Umbilical cord (tissue), 2 donors: ENCODE data around the gene MEAF6. TPM values are rescaled to one million over a fixed set of nuclear protein-coding genes. Genes with fewer than 3 reads are reported as not detected.

Experiments
- DNase-seq: peaks from one replicate; pipeline ENCODE4 v3.0.0-alpha.2; 2015; ENCODE audit warnings: low spot score
- total RNA-seq: library from RNA; depleted of rRNA; stranded (reverse); fragments of >200 nt; gene quantifications from one replicate; pipeline ENCODE4 v1.2.3, GENCODE V29; 2014; ENCODE audit warnings: low replicate concordance; ENCODE audit not compliant: insufficient read depth

Gene MEAF6
- total RNA-seq, 1 donor from 2014 or later = 57.8 TPM

GRCh38 chr1:37485902-37486679, 28.5 kb downstream of the MEAF6 start:
- DNase-seq = no peak

- no peak for DNase-seq
These were observed 30.1 kb downstream of the MEAF6 start for GRCh38 chr1:37484325-37485051.

- DNase-seq = no peak
These were observed 30.8 kb downstream of the MEAF6 start for GRCh38 chr1:37483785-37484184.

- no peak for DNase-seq
These were observed 31.5 kb downstream of the MEAF6 start for GRCh38 chr1:37482796-37483744.

DNA sequence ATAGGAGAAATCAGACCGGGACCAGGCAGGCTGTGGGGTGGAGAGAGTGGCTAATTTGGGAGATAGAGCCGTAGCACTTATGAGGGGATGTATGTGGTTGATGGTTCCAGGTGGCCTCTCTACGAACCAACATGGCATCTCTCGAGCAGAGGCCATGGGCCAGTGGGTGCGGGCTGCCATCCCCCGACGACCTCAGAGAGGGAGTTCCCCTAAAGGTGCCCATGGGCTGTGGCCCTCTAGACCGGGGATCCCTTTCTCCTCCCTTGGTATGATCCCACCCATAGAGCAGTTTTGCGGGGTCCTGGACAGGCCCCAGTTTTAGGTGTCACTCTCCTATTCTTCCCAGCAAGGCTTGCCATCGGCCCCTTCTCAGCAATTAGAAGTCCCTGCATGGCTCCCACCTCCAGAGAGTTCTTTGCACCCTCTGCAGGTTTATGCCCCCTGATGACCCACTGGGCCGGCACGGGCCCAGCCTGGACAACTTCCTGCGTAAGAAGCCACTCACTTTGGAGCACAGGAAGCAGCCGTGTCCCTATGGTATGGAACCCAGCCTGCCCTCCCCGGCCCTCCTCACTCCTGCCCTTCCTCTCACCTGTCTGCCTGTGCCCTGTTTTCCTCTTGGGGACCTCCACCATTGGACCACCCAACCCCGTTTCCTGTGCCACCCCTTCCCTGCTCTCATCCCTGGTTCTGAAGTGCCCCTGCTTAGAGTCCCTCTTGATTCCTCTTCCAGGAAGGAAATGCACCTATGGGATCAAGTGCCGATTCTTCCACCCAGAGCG, 32.4 kb downstream of the MEAF6 start:
- DNase-seq = no peak

- DNase-seq = no peak
These were observed 33.1 kb downstream of the MEAF6 start for GRCh38 chr1:37481289-37482003.

GRCh38 chr1:37480581-37481288, 33.8 kb downstream of the MEAF6 start:
- no peak for DNase-seq

DNA sequence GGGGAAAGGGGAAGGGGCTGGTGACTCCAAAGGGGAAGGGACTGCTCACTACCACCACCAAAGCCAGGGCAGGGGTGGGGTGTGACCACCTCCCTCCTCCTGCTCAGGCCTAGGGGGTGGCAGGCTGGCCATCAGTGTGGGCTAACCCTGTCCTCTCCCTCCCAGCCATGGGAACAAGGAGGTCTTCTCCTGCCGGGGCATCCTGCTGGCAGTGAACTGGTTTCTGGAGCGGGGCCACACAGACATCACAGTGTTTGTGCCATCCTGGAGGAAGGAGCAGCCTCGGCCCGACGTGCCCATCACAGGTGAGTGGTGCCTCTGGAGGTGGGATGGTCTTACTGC, 34.5 kb downstream of the MEAF6 start:
- DNase-seq = no peak

GRCh38 chr1:37479255-37480124, 35.1 kb downstream of the MEAF6 start:
- DNase-seq = peak; percentile 49

DNA sequence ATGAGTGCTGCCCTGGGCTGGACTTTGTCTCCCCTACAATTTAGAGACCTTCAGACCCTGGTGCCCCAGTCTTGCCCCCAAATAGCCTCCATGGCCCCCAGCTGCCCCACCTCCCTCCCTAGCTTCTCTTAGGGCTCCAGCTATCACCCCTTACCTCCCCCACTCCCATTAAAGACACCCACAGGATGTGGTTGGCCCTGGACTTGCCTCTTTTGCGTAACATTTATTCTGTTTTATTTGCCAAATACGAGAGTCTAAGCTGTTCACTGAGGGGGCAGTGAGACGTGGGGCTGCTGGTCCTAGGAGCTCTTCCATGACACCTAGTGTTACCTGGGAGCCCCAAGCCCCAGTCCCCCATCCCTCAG, 35.7 kb downstream of the MEAF6 start:
- DNase-seq = no peak

- no peak for DNase-seq
These were observed 36.1 kb downstream of the MEAF6 start for GRCh38 chr1:37478451-37478881.

- no peak for DNase-seq
These were observed 36.6 kb downstream of the MEAF6 start for GRCh38 chr1:37477946-37478345.

GRCh38 chr1:37477198-37477931, 37.2 kb downstream of the MEAF6 start:
- DNase-seq = peak; percentile 31

DNA sequence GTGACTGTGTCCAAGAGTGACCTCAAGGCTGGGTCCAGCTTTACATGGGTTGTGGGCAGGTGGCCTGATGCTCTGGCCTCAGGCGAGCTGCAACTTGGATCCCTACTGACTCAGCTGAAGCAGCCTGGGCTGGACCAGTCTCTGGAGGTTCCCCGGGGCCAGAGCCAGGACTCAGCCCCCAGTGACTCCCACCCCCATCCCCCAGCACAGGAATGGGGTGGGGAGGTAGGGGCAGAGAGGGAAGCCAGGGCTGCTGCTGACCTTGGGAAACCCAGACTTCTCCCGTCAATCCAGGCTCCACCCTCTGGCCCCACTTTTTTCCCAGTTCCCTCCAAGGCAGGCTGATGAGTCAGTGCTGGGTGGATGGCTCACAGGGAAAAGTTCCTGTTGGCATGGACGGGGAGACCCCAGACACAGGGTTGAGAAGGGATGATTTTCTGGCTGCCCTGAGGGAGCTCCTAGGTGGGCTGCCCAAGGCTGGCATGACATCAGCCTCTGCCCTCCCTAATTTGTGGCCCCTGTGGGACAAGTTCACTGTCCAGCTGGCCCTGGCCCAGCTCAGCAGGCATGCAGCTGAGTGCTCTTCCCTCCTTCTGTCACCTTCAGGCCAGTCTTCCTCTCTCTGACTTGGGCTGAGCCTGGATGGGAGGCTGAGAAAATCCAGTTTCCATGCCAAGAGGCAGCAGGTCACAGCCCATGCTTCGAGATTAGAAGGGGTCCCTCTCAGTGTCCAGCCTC, 37.9 kb downstream of the MEAF6 start:
- DNase-seq = peak; percentile 90

- DNase-seq = no peak
These were observed 38.5 kb downstream of the MEAF6 start for GRCh38 chr1:37476087-37476452.

DNA sequence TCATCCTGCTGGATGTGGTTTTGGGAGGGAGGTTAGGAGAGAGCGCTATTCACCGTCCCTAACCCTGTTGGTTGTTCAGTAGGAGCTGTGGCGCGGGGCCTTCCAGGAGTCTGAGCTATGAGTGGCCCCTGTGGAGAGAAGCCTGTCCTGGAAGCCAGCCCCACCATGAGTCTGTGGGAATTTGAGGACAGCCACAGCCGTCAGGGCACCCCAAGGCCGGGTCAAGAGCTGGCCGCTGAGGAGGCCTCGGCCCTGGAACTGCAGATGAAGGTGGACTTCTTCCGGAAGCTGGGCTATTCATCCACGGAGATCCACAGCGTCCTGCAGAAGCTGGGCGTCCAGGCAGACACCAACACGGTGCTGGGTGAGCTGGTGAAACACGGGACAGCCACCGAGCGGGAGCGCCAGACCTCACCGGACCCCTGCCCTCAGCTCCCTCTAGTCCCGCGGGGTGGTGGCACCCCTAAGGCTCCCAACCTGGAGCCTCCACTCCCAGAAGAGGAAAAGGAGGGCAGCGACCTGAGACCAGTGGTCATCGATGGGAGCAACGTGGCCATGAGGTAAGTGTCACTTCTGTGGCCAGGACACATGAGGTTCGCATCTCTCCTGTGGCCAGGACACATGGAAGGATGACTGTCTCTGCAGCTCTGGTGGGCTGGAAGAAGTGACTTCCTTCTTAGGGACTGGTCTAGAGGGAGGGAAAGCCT, 39.0 kb downstream of the MEAF6 start:
- no peak for DNase-seq
